Hepatocyte (in vitro differentiated cells): Measurements from ENCODE around the gene STPG2.

ENCODE experiments used
- EZH2 ChIP-seq: fragments of 200-600 bp; sonication (generic); IDR thresholded peaks from 2 replicates; pipeline ENCODE4 v1.6.1; 2016; ENCODE audit warnings: antibody characterized with exemption, mild to moderate bottlenecking, borderline replicate concordance
- EZH2phosphoT487 ChIP-seq: fragments of 200-600 bp; sonication (generic); IDR thresholded peaks from one replicate; pipeline ENCODE4 v1.6.1; 2018; ENCODE audit warnings: antibody characterized with exemption, mild to moderate bottlenecking, low read depth, moderate library complexity; ENCODE audit not compliant: unreplicated experiment, severe bottlenecking
- TF ChIP-seq, protein P1 (sequence below): fragments of 200-600 bp; sonication (generic); IDR thresholded peaks from 2 replicates; pipeline ENCODE4 v1.5.1; 2016; ENCODE audit warnings: antibody characterized with exemption, mild to moderate bottlenecking; ENCODE audit not compliant: poor library complexity

GRCh38 chr4:98148856-98149255 lies 5.6 kb upstream of the STPG2 start:
- TF ChIP-seq, protein P1, sequence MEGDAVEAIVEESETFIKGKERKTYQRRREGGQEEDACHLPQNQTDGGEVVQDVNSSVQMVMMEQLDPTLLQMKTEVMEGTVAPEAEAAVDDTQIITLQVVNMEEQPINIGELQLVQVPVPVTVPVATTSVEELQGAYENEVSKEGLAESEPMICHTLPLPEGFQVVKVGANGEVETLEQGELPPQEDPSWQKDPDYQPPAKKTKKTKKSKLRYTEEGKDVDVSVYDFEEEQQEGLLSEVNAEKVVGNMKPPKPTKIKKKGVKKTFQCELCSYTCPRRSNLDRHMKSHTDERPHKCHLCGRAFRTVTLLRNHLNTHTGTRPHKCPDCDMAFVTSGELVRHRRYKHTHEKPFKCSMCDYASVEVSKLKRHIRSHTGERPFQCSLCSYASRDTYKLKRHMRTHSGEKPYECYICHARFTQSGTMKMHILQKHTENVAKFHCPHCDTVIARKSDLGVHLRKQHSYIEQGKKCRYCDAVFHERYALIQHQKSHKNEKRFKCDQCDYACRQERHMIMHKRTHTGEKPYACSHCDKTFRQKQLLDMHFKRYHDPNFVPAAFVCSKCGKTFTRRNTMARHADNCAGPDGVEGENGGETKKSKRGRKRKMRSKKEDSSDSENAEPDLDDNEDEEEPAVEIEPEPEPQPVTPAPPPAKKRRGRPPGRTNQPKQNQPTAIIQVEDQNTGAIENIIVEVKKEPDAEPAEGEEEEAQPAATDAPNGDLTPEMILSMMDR, result no peak
- TF ChIP-seq EZH2 (no peak), EZH2phosphoT487 (no peak)
